Astrocyte (in vitro differentiated cells and primary cell): ENCODE data around the gene TEC. TPM values are rescaled to one million over a fixed set of nuclear protein-coding genes. Genes with fewer than 3 reads are reported as not detected.

Experiments
- DNase-seq: peaks from one replicate; pipeline ENCODE4 v3.0.0-alpha.2; 2010; ENCODE audit warnings: low read depth
- FAIRE-seq: peaks from 2 replicates; lab custom pipeline; 2011; peaks lifted over from hg19 to GRCh38; lab: Jason Lieb, UNC
- H2AFZ ChIP-seq: 2 replicates; pipeline ENCODE4 v1.6.0; 2012; ENCODE audit warnings: low read depth, low read length, inconsistent platforms
- H3K27ac ChIP-seq: 2 replicates; pipeline ENCODE4 v1.5.1; 2011; ENCODE audit warnings: low read depth, low read length, inconsistent platforms
- H3K27me3 ChIP-seq: 2 replicates; pipeline ENCODE4 v1.6.0; 2011; ENCODE audit warnings: low read length, inconsistent platforms; ENCODE audit not compliant: insufficient read depth
- H3K36me3 ChIP-seq: 2 replicates; pipeline ENCODE4 v1.5.1; 2011; ENCODE audit warnings: low read length, inconsistent platforms; ENCODE audit not compliant: insufficient read depth
- H3K4me1 ChIP-seq: 2 replicates; pipeline ENCODE4 v1.5.1; 2011; ENCODE audit warnings: low read length, inconsistent platforms; ENCODE audit not compliant: insufficient read depth
- H3K4me2 ChIP-seq: 2 replicates; pipeline ENCODE4 v1.6.0; 2012; ENCODE audit warnings: low read length, inconsistent platforms
- H3K4me3 ChIP-seq: 2 replicates; pipeline ENCODE4 v1.5.1; 2011; ENCODE audit warnings: low read depth, mild to moderate bottlenecking, low read length, inconsistent platforms; ENCODE audit not compliant: insufficient read depth
- H3K79me2 ChIP-seq: 2 replicates; pipeline ENCODE4 v1.6.0; 2012; ENCODE audit warnings: mild to moderate bottlenecking, low read length, inconsistent platforms; ENCODE audit not compliant: insufficient read depth
- H3K9ac ChIP-seq: 2 replicates; pipeline ENCODE4 v1.6.0; 2012; ENCODE audit warnings: mild to moderate bottlenecking, low read length, inconsistent platforms
- H3K9me3 ChIP-seq: 2 replicates; pipeline ENCODE4 v1.5.1; 2012; ENCODE audit warnings: low read depth, mild to moderate bottlenecking, low read length, inconsistent platforms; ENCODE audit not compliant: insufficient read depth
- H4K20me1 ChIP-seq: 2 replicates; pipeline ENCODE4 v1.6.0; 2012; ENCODE audit warnings: low read length, inconsistent platforms; ENCODE audit not compliant: insufficient read depth
- H3K27ac Mint-ChIP-seq: one replicate; pipeline ENCODE4 v1.8.0; 2021; ENCODE audit warnings: mild to moderate bottlenecking, mixed read lengths; ENCODE audit not compliant: unreplicated experiment
- H3K27me3 Mint-ChIP-seq: one replicate; pipeline ENCODE4 v1.8.0; 2021; ENCODE audit warnings: low read depth, mixed read lengths; ENCODE audit not compliant: unreplicated experiment
- H3K36me3 Mint-ChIP-seq: one replicate; pipeline ENCODE4 v1.8.0; 2021; ENCODE audit warnings: low read depth, mixed read lengths; ENCODE audit not compliant: unreplicated experiment
- H3K4me1 Mint-ChIP-seq: one replicate; pipeline ENCODE4 v1.8.0; 2021; ENCODE audit warnings: low read depth, mixed read lengths; ENCODE audit not compliant: unreplicated experiment
- H3K4me3 Mint-ChIP-seq: one replicate; pipeline ENCODE4 v1.8.0; 2021; ENCODE audit warnings: mild to moderate bottlenecking, moderate library complexity, mixed read lengths; ENCODE audit not compliant: unreplicated experiment
- H3K9me3 Mint-ChIP-seq: one replicate; pipeline ENCODE4 v1.8.0; 2021; ENCODE audit warnings: mild to moderate bottlenecking, mixed read lengths; ENCODE audit not compliant: unreplicated experiment
- EZH2 ChIP-seq: IDR thresholded peaks from 2 replicates; pipeline ENCODE4 v1.6.1; 2012; ENCODE audit warnings: mild to moderate bottlenecking, low read length, inconsistent platforms; ENCODE audit not compliant: insufficient read depth
- total RNA-seq: library from RNA; stranded (reverse); gene quantifications from 2 replicates; pipeline ENCODE4 v1.2.1, GENCODE V29; 2021
- TF ChIP-seq, protein P1 (sequence below): IDR thresholded peaks from 2 replicates; pipeline ENCODE4 v1.5.1; 2011; ENCODE audit warnings: low read depth, mild to moderate bottlenecking, inconsistent platforms, low read length, moderate library complexity; ENCODE audit not compliant: insufficient read depth

Gene TEC
- total RNA-seq, 1 donor from 2014 or later: 0.61 TPM

DNA sequence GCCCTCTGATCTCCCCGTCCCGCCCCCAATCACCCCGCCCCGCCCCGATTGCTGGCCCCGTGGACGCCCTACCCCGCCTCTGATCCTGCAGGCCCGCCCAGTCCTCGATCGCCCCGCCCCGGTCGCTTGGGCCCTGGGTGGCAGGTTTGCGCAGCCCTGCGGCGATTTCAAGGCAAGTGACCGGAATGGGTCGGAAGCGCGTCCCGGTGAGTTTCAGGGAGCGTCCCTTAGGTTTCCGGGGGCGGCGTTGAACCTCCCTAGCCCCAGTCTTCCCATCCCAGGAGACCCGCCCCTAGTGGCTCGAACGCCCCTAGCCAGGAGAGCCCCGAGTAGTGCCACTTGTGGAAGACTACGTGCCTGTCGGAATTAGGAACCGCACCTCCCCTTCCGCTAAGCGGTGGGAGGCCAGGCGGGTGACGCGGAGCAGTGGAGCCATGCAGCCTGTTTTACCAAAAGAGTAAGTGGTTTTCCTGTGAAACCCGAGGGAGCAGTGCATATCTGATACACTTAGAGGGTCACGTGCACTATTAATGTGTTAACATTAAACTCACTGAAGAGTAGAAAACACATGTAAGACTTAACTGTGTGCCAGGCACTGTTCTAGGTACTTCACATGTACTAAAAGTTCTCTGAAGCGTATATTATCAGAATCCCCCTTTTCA, 354 bp upstream of the TEC start:
- H3K9me3 ChIP-seq: no peaks in the 10 kb centered on the region
- FAIRE-seq (no peak), DNase-seq (peak; percentile 46)
- H3K4me1 Mint-ChIP-seq: no peaks in the 10 kb centered on the region
- no peak overlapping the region for H3K27ac ChIP-seq
- H4K20me1 ChIP-seq: no peaks in the 10 kb centered on the region
- peak overlapping the region; percentile 97 for H3K4me2 ChIP-seq
- H3K4me1 ChIP-seq: peaks cover 3% of the 10 kb centered on the region
- H3K36me3 Mint-ChIP-seq: no peaks in the 10 kb centered on the region
- H3K36me3 ChIP-seq: no peaks in the 10 kb centered on the region
- no peaks in the 10 kb centered on the region for H3K79me2 ChIP-seq
- H2AFZ ChIP-seq: peak overlapping the region; percentile 91
- peak overlapping the region; percentile 73 for H3K4me3 ChIP-seq
- H3K27me3 ChIP-seq: no peaks in the 10 kb centered on the region
- TF ChIP-seq, protein P1, sequence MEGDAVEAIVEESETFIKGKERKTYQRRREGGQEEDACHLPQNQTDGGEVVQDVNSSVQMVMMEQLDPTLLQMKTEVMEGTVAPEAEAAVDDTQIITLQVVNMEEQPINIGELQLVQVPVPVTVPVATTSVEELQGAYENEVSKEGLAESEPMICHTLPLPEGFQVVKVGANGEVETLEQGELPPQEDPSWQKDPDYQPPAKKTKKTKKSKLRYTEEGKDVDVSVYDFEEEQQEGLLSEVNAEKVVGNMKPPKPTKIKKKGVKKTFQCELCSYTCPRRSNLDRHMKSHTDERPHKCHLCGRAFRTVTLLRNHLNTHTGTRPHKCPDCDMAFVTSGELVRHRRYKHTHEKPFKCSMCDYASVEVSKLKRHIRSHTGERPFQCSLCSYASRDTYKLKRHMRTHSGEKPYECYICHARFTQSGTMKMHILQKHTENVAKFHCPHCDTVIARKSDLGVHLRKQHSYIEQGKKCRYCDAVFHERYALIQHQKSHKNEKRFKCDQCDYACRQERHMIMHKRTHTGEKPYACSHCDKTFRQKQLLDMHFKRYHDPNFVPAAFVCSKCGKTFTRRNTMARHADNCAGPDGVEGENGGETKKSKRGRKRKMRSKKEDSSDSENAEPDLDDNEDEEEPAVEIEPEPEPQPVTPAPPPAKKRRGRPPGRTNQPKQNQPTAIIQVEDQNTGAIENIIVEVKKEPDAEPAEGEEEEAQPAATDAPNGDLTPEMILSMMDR: no peak
- TF ChIP-seq EZH2: no peak
- H3K9me3 Mint-ChIP-seq: peaks cover 5% of the 10 kb centered on the region
- H3K27me3 Mint-ChIP-seq: peaks cover 12% of the 10 kb centered on the region
- H3K4me3 Mint-ChIP-seq: peak overlapping the region; percentile 82
- H3K9ac ChIP-seq: peak overlapping the region; percentile 76
- no peak overlapping the region for H3K27ac Mint-ChIP-seq

DNA sequence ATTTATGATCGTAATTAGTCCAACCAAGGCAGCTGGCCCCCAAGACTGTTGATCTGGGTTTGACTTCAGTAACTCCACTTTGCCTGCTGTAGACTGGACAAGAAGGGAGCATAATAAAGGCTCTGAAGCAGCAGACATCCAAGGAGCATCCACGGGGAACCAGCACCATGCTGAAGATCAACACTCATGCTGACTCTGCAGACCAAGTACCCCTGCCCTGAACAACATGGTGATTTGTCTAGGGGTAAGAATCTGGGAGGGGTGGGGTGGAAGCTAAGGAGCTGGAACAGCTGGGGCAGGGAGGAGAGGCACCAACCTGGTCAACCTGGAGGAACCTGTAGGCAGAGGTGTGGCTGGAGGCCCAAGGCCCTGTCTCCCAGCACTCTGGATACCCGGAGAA, 2.1 kb downstream of the TEC start:
- no peaks in the 10 kb centered on the region for H3K27me3 ChIP-seq
- Mint-ChIP-seq H3K27ac (no peak overlapping the region), H3K36me3 (no peaks in the 10 kb centered on the region), H3K9me3 (peaks cover 5% of the 10 kb centered on the region), H3K27me3 (peaks cover 12% of the 10 kb centered on the region), H3K4me3 (no peak overlapping the region), H3K4me1 (no peaks in the 10 kb centered on the region)
- no peak overlapping the region for H2AFZ ChIP-seq
- DNase-seq (no peak), FAIRE-seq (no peak)
- no peak for TF ChIP-seq EZH2
- TF ChIP-seq, protein P1: no peak
- H3K4me1 ChIP-seq: peaks cover 3% of the 10 kb centered on the region
- H3K4me2 ChIP-seq: no peak overlapping the region
- no peaks in the 10 kb centered on the region for H3K9me3 ChIP-seq
- no peaks in the 10 kb centered on the region for H3K79me2 ChIP-seq
- H3K4me3 ChIP-seq: no peak overlapping the region
- H3K9ac ChIP-seq: no peak overlapping the region
- H3K27ac ChIP-seq: no peak overlapping the region
- H4K20me1 ChIP-seq: no peaks in the 10 kb centered on the region
- no peaks in the 10 kb centered on the region for H3K36me3 ChIP-seq

DNA sequence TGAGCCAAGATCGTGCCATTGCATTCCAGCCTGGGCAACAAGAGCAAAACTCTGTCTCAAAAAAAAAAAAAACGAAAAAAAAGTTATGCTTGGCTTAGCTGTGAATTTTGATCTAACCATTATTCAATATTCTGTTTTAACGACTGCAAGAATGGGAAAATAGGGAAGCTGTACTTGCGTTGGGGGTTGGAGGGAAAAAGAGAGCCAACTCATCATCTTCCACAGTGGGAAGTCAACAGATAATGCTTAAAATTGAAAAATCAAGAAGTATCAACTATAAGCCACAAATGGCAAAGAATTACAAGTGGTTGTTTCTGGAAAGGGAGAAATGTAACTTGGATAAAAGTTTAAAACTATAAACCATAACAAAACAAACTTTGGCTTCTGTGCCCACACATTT, 2.9 kb downstream of the TEC start:
- Histone ChIP-seq H3K27me3 (no peaks in the 10 kb centered on the region), H3K4me1 (peaks cover 3% of the 10 kb centered on the region), H3K79me2 (no peaks in the 10 kb centered on the region), H3K4me3 (no peak overlapping the region), H3K27ac (no peak overlapping the region), H3K9me3 (no peaks in the 10 kb centered on the region), H4K20me1 (no peaks in the 10 kb centered on the region), H2AFZ (no peak overlapping the region), H3K36me3 (no peaks in the 10 kb centered on the region), H3K9ac (no peak overlapping the region), H3K4me2 (no peak overlapping the region)
- no peaks in the 10 kb centered on the region for H3K4me1 Mint-ChIP-seq
- FAIRE-seq (no peak), DNase-seq (no peak)
- no peak overlapping the region for H3K4me3 Mint-ChIP-seq
- peaks cover 5% of the 10 kb centered on the region for H3K9me3 Mint-ChIP-seq
- H3K27ac Mint-ChIP-seq: no peak overlapping the region
- no peaks in the 10 kb centered on the region for H3K36me3 Mint-ChIP-seq
- H3K27me3 Mint-ChIP-seq: peaks cover 10% of the 10 kb centered on the region
- TF ChIP-seq, protein P1: no peak
- TF ChIP-seq EZH2: no peak
